ENCODE results near the gene PPY.
"Not testable (repeated sequence)": the region's sequence is repeated elsewhere in the genome, so short reads cannot be mapped to it uniquely, and the experiment has no call there.

Gene PPY, protein sequence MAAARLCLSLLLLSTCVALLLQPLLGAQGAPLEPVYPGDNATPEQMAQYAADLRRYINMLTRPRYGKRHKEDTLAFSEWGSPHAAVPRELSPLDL

DNA sequence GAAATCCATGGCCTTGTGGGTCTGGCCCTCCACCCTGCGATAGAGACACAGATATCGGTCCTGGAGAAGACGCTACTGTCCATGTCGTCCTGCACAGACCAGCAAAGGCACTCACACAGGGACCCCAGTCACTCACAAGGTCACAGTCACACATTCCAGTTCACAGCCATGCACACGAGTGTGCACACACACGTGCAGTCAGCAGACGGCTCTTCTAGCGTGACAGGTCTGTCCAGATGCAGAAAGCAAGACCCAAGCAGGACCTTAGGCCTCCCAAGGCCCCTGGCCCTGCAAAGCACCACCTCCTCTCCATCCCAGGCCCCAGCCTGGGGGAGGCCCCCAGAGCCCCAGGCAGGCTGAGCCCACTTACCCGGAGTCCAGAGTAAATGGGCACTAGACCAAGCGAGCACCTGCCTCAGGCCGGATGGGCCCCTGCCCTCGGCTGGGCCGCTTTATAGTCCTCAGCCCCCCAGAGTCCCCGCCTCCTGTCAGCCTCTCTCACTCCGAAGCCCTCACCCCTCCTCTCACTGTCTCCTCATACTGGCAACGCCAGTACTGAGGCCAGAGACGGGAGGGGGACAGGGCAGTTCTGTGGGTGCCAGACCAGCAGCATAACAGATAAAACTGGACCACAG lies at the start of gene PPY:
Gene PPY (minus strand): TSS at position 426 of the 635 bp plus-strand sequence. CDS start 822 bp downstream, outside the sequence.
- DNase-seq (ENCODE audit: low spot score): peak; percentile 28

DNA sequence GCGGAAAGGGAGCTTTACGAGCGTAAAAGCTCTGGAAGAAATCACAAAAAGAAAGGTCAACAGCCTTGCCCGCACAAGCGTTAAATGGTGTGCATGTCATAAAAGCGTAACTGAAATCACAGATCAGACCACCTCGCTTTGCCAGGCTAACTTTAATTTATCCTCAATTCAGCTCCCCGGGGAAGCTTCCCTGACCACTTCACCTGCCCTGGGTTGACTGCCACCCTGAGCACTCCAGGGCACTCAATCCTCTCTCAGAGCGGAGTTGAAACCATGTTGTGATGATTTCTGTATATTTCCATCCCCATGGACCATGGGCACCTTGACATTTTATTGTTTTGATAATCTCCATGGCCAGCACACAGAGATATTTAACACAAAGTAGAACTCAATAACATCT lies 46.0 kb upstream of the PPY start:
- no peak for DNase-seq (ENCODE audit: low spot score)

DNA sequence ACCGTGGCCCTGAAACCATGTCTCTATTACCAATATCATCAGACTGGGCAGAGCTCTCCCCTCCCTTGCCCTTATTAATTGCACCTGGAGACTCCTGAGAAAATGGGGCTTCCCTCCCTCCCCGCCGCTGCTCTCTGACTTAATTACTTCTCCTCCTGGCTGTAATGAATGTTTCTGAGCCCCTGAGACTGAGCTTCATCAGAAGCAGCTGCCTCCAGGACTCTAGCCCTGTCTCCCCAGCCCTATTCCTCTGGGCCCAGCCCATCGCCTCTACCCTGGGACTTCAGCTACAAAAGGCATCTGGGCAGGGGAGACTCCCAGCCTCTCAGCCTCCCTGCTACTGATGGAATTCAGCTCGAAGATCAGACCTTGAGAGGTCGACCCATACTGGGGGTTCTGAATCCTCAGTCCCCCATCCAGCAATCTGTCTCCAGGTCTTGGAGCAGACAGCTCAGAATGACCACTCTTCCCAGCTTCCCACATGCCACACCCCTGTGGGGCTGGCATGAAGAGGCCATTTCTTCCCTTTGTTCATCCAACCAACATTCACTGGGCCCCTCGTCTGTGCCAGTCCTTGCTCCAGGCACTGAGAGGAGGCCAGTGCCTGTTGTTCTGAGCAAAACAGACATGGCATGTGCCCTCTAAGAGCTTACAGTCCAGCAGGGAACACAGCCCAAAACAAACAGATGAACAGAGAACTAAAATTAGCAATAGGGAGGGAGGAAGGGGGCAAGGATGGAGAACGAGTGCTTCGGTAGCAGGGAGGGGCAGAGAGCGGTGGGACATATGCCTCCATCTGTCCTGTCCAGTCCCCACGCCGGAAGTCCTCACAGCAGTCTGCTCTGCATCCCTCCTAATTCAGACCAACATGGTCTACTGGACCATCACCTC lies 45.1 kb upstream of the PPY start:
- DNase-seq (ENCODE audit: low spot score): peak; percentile 30

DNA sequence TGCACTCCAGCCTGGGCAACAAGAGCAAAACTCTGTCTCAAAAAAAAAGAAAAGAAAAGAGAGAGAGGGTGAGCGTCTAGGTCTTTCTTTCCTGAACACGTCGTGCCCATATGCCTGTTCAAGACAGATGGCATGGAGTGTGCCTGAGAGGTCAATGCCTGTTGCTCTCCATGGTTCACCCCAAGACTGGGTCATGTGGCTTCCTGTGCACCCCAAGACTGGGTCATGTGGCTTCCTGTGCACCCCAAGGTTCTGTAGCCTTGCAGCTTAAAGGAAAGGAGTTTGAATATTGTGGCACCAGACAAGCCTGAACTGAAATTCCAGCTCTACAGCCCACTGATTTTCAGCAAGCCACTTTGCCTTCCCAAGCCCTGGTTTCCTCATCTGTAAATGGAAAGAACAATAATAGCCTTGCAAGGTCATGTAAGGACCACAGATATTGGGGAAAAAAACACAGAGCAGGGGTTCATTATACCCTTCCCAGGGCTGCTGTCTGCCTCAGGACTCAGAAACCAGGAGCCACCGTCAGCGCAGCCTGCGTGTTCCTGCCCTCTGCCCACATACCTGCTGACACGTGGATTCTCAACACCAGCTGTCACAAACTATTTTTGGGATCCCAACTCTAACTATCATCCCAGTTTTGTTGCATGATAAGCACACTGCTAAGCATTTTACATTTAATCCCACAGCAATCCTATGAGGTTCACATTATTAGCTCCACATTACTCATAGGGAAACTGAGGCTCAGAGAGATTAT lies 44.1 kb upstream of the PPY start:
- DNase-seq (ENCODE audit: low spot score): peak; percentile 28

DNA sequence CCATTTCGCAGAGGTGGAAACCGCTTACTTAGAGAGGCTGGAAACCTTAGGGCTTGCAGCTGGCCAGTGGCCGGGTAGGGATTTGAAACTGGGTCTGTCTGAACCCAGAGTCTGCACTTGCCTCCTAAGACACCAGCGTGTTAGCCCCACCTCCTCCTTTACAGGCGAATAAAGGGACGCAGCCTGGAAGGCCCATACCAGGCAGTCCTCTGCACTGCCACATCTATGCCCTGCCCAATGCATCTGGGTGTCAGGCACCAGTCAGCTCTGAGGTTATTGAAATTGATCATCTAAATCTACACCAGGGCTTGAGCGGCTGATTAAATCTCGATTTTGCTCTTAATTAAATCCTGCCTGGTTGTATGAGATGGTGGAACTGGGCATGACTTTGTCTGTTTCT lies 42.2 kb upstream of the PPY start:
- peak; percentile 22 for DNase-seq (ENCODE audit: low spot score)

DNA sequence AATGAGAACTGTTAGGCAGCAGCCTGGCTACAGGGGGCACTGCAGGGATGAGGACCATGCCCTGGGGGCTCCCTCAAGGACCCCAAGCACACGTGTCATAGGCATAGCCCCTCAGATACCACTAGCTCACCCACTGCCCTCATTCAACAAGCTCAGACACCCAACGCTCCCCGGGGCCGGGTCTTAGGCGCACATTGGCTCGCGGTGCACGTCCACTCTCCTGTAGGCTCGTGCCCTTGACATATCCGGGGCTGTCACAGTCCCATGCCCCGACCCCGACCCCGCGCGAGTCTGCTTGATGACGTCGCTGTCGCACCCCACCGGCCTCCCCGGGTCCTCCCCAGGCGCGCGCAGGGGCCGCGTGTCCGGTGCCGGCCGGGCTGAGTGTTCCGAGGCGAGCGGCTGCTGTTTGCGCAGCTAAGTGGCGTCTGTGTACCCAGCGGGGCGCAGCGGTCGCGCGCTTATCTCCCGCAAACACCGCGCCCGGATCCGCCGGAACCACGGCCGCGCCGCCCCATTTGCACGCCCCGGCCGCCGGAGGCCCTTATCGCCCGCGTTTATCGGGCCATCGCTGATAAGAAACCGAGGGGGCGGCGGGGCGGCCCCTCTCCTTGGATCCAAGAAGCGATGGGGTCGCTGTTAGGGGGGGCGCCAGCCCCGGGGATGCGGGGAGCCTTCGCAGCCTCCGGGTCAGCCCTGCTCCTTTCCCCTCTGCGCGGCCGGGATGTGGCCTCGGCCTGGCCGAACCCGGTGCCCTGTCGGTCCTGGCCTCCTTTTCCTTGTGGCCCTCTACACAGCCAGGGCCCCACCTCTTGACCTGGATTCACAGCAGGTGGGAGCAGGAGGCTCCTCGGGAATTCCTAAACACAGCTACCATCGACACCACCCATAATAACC lies 41.5 kb upstream of the PPY start:
- DNase-seq (ENCODE audit: low spot score): peak; percentile 41

DNA sequence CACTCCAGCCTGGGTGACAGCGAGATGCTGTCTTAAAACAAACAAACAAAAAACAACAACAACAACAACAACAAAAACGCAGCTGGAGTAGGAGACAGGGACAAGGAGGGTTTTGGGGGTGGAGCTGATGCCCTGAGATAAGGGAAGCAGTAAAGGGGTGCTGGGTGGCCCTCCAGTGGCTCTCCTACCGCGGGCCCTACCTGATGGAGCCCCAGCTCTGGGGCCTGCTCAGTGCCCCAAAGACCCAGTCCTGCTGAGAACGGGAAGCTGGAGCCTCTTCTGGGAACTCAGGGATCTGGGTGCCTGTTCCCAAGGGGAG lies 40.9 kb upstream of the PPY start:
- DNase-seq (ENCODE audit: low spot score): no peak

GRCh38 chr17:43982171-43982570 lies 39.9 kb upstream of the PPY start:
- no peak for DNase-seq (ENCODE audit: low spot score)

- no peak for DNase-seq (ENCODE audit: low spot score)
These were observed 37.4 kb upstream of the PPY start for GRCh38 chr17:43979671-43980070.

GRCh38 chr17:43979011-43979410 lies 36.7 kb upstream of the PPY start:
- DNase-seq (ENCODE audit: low spot score): no peak

GRCh38 chr17:43978078-43978477 lies 35.8 kb upstream of the PPY start:
- no peak for DNase-seq (ENCODE audit: low spot score)

DNA sequence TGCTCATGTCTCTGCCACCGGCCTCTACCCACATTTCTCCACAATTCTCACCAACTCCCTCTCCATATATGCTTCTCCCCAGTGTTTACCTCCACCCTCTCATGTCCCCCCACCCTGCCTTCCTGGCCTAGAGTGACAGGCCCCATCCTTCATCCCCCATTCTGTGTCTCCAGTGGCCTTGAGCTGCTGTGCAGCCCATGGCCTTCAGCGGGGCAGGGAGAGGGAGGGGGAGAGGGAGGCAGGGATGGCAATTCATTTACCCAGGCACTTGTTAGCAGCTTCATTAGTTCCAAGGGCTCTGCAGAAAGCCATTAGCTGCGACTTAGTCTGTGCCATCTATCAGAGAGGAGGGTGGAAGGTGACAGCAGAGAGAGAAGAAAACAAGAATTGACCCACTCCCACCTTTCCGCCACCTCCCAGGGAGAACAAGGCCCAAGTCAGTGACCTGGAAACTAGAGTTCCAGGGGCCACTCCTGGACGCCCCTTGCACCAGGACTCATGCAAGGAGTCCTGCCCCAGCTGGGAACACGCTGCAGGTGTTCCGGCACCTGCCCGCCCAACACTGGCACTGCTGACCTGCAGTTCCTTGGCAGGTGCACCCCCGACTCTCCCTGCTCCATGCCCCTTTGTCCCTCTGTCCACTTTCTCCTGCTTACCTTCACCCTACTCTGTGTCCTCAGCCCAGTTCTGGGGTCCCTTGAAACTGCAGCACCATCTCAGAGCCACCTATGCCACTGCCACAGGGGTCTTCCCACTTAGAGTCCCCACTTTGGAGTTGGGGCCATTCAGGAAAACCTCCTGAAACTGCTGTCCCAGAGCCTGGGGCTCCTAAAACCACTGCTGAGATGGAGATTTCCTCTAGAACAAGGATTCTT lies 34.9 kb upstream of the PPY start:
- DNase-seq (ENCODE audit: low spot score): peak; percentile 33

GRCh38 chr17:43975898-43976297 lies 33.6 kb upstream of the PPY start:
- no peak for DNase-seq (ENCODE audit: low spot score)

- DNase-seq (ENCODE audit: low spot score): no peak
These were observed 32.3 kb upstream of the PPY start for GRCh38 chr17:43974382-43975266.

GRCh38 chr17:43972444-43973212 lies 30.4 kb upstream of the PPY start:
- DNase-seq (ENCODE audit: low spot score): not testable (repeated sequence)

GRCh38 chr17:43971436-43971835 lies 29.2 kb upstream of the PPY start:
- DNase-seq (ENCODE audit: low spot score): not testable (repeated sequence)

DNA sequence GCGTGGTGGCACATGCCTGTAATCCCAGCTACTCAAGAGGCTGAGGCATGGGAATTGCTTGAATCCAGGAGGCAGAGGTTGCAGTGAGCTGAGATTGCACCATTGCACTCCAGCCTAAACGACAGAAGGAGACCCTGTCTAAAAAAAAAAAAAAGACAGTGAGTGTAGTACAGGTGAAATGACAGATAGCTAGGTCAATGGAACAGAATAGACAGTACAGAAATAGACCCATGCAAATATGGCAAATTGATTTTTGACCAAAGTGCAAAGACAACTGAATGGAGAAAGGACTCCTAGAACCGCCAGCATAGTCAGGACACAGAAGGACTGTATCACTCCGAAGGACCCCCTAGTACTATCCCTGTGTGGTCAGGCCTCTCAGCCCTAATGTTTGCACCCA lies 28.1 kb upstream of the PPY start:
- no peak for DNase-seq (ENCODE audit: low spot score)

- no peak for DNase-seq (ENCODE audit: low spot score)
These were observed 25.1 kb upstream of the PPY start for GRCh38 chr17:43967251-43967875.

All from D341Med (cell line).